Fibroblast of skin of back (primary cell): ENCODE results near the gene PROCA1.
A peak's percentile ranks its signal among the peaks of the same experiment; 100 is the strongest.
"Not testable (repeated sequence)": the region's sequence is repeated elsewhere in the genome, so short reads cannot be mapped to it uniquely, and the experiment has no call there.

Experiments used
- DNase-seq: peaks from one replicate; pipeline ENCODE4 v3.0.0-alpha.2; 2013

Gene PROCA1

DNA sequence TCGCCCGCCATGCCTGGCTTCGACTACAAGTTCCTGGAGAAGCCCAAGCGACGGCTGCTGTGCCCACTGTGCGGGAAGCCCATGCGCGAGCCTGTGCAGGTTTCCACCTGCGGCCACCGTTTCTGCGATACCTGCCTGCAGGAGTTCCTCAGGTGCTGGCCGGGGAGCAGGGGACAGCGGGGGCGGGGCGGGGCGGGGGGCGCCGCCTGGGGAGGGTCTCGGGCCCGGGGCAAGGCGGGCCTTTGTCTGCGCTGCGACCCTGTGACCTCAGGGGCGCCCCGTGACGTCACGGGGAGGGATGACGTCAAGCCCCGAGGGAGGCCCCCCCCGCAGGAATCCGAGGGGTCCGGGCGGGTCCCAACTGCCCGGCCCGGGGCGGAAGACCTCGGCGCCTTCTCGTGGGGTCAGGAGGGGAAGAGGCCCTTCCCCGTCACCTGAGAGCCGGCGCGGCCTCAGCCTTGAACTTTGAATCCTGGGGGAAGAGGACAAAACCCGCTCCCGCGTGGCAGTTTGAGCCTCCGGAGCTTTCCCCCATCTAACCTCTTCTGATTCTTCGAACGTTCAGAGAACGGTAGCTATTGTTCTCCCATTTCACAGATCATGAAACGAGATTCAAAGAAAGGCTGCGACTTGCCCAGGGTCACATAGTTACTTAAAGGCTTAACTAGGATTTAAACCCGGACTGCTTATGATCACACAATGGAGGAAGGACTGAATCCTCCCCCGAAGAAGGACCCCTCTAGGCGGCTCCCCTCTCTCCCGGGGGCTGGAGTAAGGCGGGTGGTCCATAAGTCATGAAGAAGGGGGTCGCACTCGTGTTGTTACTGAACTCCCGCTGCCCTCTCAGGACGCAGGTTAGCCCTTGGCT is 32.6 kb upstream of the PROCA1 start:
- DNase-seq, result peak; percentile 66

- peak; percentile 91 for DNase-seq
These were observed 31.8 kb upstream of the PROCA1 start, which contains the start of gene TRAF4 for GRCh38 chr17:28743243-28744103. TSS of gene TRAF4 (plus strand) at chr17:28744011. CDS start at chr17:28744113, 102 bp downstream.

- DNase-seq, result no peak
These were observed 30.0 kb upstream of the PROCA1 start for GRCh38 chr17:28741358-28742349.

DNA sequence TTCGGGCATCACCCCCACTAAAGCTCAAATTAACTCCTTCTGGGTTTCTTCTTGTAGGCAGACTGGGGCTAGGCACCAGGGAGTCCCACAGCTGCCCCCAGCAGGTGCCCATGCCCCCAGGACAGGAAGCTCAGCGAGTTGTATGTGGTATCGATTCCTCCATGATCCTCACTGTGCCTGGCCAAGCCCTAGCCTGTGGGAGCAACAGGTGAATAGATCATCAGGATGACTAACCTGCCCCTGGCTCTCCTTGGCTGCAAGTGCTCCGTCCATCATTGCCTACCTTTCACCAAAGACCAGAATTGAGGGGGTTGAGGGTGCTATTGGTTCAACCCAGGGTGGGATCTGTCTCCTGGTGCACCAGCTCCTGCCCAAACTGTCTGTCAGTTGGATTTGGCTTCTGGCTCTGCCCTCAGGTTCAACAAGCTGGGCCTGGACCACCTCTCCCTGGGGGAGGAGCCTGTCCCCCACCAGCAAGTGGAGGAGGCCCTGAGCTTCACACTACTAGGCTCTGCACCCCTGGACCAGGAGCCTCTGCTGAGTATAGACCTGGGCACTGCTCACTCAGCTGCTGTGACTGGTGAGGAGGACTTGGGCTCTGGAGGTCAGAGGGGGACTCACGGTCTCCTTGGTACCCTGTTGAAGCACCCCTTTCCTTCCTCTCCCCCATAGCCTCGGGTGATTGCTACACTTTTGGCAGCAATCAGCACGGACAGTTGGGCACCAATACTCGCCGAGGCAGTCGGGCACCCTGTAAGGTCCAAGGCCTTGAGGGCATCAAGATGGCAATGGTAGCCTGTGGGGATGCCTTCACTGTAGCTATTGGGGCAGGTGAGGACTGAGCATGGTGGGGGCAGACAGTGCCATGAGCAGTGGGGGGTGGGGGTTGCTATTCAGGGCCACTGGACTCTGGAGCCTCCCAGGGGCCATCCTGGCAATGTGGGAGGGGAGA is 29.0 kb upstream of the PROCA1 start:
- no peak for DNase-seq

DNA sequence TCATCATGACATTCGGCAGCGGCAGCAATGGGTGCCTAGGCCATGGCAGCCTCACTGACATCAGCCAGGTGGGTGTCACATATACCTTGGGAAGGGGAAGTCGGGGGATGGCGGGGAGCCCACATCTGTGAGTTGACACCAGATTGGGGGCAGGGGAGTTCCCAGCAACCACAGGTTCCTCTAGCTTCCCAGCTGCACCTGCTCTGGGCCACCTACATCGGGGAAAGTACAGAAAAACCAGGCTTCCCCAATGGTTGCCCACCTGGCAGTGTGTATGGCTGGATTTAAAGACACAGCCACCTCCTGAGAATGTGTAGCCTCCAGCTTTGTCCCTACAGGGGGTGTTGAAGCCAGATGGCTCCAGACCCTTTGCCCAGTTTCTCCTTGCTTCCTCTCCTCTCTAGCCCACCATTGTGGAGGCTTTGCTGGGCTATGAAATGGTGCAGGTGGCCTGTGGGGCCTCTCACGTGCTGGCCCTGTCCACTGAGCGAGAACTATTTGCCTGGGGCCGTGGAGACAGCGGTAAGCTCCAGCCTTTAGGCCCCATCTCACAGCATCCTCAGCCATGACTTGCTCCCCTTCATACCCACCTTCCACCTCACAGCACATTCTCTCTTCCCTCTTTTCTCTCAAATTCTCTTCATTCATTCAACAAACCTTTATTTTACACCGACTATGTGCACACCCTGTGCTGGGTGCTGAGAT is 27.1 kb upstream of the PROCA1 start:
- no peak for DNase-seq

- no peak for DNase-seq
These were observed 26.3 kb upstream of the PROCA1 start for GRCh38 chr17:28737770-28738679.

DNA sequence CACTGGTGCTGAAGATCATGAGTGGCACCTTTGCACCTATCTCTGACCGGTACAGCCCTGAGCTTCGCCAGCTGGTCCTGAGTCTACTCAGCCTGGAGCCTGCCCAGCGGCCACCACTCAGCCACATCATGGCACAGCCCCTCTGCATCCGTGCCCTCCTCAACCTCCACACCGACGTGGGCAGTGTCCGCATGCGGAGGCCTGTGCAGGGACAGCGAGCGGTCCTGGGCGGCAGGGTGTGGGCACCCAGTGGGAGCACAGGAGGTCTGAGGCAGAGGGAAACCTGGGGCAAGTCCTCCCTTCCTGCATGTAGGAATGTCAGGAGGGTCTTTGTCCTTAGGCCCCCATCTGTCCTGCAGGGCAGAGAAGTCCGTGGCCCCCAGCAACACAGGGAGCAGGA is 25.6 kb upstream of the PROCA1 start:
- DNase-seq, result no peak

DNA sequence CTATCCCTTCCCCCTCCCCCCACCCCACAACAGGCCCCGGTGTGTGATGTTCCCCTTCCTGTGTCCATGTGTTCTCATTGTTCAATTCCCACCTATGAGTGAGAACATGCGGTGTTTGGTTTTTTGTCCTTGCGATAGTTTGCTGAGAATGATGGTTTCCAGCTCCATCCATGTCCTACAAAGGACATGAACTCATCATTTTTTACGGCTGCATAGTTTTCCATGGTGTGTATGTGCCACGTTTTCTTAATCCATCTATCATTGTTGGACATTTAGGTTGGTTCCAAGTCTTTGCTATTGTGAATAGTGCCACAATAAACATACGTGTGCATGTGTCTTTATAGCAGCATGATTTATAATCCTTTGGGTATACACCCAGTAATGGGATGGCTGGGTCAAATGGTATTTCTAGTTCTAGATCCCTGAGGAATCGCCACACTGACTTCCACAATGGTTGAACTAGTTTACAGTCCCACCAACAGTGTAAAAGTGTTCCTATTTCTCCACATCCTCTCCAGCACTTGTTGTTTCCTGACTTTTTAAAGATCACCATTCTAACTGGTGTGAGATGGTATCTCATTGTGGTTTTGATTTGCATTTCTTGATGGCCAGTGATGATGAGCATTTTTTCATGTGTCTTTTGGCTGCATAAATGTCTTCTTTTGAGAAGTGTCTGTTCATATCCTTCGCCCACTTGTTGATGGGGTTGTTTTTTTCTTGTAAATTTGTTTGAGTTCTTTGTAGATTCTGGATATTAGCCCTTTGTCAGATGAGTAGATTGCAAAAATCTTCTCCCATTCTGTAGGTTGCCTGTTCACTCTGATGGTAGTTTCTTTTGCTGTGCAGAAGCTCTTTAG is 24.5 kb upstream of the PROCA1 start:
- not testable (repeated sequence) for DNase-seq

GRCh38 chr17:28735242-28735722 is 23.6 kb upstream of the PROCA1 start:
- DNase-seq, result no peak

DNA sequence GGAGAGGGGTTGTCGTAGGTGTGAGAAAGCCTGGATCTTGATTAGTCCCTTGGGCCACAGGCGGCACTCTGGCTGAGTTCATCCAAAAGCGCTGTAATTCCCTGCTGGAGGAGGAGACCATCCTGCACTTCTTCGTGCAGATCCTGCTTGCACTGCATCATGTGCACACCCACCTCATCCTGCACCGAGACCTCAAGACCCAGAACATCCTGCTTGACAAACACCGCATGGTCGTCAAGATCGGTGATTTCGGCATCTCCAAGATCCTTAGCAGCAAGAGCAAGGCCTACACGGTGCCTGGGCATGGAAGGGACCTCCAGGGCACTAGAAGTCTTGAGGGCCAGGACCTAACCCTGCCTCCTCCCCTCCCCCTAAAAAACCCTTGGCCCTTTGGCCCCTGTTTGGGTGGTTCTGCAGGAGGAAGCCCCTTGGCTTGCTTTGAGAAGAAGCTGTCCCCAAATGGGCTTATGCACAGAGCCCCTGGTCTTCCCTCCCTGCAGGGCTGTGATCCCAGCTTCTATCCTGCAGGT is 23.1 kb upstream of the PROCA1 start:
- no peak for DNase-seq

GRCh38 chr17:28733346-28733745 is 21.7 kb upstream of the PROCA1 start:
- DNase-seq, result no peak

DNA sequence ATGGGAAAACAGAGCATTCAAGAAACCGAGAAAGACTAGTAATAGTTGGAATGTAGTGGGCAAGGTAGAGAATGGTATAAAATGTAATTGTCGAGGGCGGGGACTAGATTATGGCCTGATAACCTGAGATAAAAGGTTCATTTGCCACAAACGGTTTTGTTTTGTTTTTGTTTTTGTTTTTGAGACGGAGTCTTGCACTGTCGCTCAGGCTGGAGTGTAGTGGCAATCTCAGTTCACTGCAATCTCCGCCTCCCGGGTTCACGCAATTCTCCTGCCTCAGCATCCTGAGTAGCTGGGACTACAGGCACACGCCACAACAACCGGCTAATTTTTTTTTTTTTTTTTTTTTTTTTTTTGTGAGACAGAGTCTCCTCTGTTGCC is 18.3 kb upstream of the PROCA1 start:
- DNase-seq, result no peak

DNA sequence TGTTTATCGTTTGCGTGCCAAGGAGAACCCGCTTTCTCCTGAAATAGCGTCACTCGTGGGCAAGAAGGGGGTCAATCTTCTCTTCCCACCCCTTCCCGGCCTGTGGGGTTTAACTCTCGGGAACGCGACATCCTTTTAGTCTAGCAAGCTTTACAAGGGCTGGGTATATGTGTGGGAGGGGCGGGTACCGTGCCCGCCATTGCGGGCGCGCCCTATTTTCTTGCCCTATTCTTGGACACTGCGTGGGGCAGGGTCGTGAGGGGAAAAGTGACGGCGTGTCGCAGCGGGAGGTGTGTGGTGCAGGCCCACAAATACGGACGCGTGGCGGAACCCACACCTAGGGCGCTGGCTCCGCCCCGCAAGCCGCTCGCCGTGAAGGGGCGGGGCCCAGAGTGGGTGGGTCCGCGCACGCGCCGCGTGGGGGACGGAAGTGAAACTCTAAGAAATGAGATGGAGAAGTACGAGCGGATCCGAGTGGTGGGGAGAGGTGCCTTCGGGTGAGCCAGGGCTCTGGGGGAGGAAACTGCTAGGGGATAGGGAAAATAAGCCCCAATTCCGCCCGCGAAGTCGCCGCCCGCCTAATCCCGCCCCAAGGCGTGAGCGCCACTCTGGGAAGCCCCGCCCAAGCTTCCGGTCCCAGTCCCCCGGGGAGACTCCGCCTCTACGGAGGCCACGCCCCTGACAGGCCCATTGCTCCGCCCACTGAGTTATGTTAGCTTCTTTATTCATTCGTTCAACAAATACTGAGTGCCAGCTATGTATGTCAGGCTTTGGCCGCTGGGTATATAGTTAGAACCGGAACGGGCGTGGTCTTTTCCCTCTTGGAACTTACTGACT is 16.9 kb upstream of the PROCA1 start, which contains the start of gene NEK8:
TSS of gene NEK8 (plus strand) at position 425 of the 837 bp plus-strand sequence. CDS start at position 451, 26 bp downstream.
- DNase-seq, result peak; percentile 93

DNA sequence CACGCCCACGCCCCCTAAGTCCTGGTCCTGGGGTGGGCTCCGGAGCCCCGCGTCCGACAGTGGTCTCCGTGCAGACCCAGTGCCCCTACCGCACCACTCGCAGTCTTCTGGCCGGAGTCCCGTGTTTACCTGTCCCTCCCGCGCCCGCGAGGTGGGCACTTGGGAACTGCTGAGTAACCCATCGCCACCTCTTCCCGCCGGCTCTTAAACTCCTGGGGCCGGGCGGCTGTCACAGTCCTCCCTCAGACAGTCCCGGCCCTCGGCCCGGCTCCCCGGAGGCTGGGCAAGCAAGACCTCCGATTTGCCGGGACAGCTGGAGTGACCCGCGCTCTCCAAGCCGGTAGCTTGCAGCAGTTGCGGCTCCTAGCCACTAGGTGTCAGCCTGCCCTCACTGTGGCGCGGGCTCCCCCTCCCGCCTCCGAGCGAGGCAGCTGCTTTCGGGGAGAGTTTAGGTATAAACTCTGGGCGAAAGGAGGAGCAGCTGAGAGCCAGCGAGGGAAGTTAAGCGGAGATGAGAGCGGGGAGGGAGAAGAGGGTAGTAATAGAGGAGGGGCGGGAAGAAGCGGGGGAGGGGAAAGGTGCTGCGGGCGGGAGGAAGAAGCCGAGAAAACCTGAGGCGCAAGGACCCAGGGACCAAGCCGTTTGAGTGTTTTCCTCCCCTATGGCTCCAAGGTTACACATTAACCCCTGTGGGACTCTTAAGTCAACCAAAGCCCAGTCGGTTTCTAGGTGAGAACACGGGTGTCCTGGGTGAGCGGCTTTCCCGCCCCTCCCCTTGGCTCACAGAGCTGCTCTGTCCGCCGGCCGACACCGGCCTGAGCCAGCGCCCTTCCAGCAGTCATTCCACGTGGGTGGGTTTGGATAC is 15.2 kb upstream of the PROCA1 start:
- DNase-seq, result peak; percentile 91

- peak; percentile 70 for DNase-seq
These were observed 14.5 kb upstream of the PROCA1 start, which contains the start of gene TLCD1 for GRCh38 chr17:28726226-28726626. TSS of gene TLCD1 (minus strand) at chr17:28726233. CDS start at chr17:28726097, 136 bp downstream.
